Nucleus accumbens (tissue), 56 donors: Measurements from ENCODE around the gene MYH1.
"Not testable (repeated sequence)": the region's sequence is repeated elsewhere in the genome, so short reads cannot be mapped to it uniquely, and the experiment has no call there.

Source experiments
- DNase-seq, 56 donors: peaks; one replicate each; lab custom pipeline; 2025; lab: John Stamatoyannopoulos, UW

Gene MYH1

GRCh38 chr17:10518271-10519037 is at the start of gene MYH1:
Gene MYH1 (minus strand): TSS chr17:10518542. CDS start chr17:10516642, 1,900 bp downstream.
- no peak for DNase-seq

- no peak for DNase-seq
Measured at GRCh38 chr17:10563991-10564660, 45.8 kb upstream of the MYH1 start.

GRCh38 chr17:10558049-10558448 is 39.7 kb upstream of the MYH1 start:
- no peak for DNase-seq

GRCh38 chr17:10557422-10557821 is 39.1 kb upstream of the MYH1 start:
- no peak for DNase-seq

GRCh38 chr17:10556301-10557005 is 38.1 kb upstream of the MYH1 start:
- no peak for DNase-seq

- DNase-seq: no peak
Measured at GRCh38 chr17:10550014-10550413, 31.7 kb upstream of the MYH1 start.

GRCh38 chr17:10549096-10549842 is 30.9 kb upstream of the MYH1 start, which contains the start of gene MYH2:
Gene MYH2 (minus strand): TSS chr17:10549658. CDS start chr17:10547920, 1,738 bp downstream.
- no peak for DNase-seq

- DNase-seq: no peak
Measured at GRCh38 chr17:10547351-10547750, 29.0 kb upstream of the MYH1 start.

- not testable (repeated sequence) for DNase-seq
Measured at GRCh38 chr17:10543486-10543885, 25.1 kb upstream of the MYH1 start.

- not testable (repeated sequence) for DNase-seq
Measured at GRCh38 chr17:10541179-10541578, 22.8 kb upstream of the MYH1 start.

- no peak for DNase-seq
Measured at GRCh38 chr17:10532026-10532425, 13.7 kb upstream of the MYH1 start.

GRCh38 chr17:10527419-10527818 is 9.1 kb upstream of the MYH1 start:
- no peak for DNase-seq

GRCh38 chr17:10526517-10526916 is 8.2 kb upstream of the MYH1 start:
- DNase-seq: no peak

- DNase-seq: no peak
Measured at GRCh38 chr17:10523064-10523463, 4.7 kb upstream of the MYH1 start.

GRCh38 chr17:10521949-10522348 is 3.6 kb upstream of the MYH1 start:
- DNase-seq: no peak

GRCh38 chr17:10516638-10517037 is 1.7 kb downstream of the MYH1 start:
- DNase-seq: no peak

GRCh38 chr17:10516065-10516464 is 2.3 kb downstream of the MYH1 start:
- no peak for DNase-seq

- DNase-seq: no peak
Measured at GRCh38 chr17:10513299-10514067, 4.9 kb downstream of the MYH1 start.

- DNase-seq: no peak
Measured at GRCh38 chr17:10512856-10513255, 5.5 kb downstream of the MYH1 start.

- DNase-seq: no peak
Measured at GRCh38 chr17:10499950-10500349, 18.4 kb downstream of the MYH1 start.
